Measurements from ENCODE around the gene FAM114A1.

GRCh38 chr4:38911257-38911656, 43.7 kb downstream of the FAM114A1 start:
- TF ChIP-seq CTCF (IDR thresholded peaks at IDR 0.05) (no peak), EHMT2 (IDR thresholded peaks at IDR 0.05; ENCODE audit: low read depth) (no peak), USF2 (IDR thresholded peaks at IDR 0.05) (no peak), HOXA7 (CRISPR knock-in tag; IDR thresholded peaks at IDR 0.05) (no peak), RFX5 (IDR thresholded peaks at IDR 0.05) (no peak), ZC3H11A (IDR thresholded peaks at IDR 0.05) (no peak), RAD21 (conservative IDR thresholded peaks at IDR 0.05 in 1 of 2, IDR thresholded peaks at IDR 0.05 in 1 of 2) (no peak), JUN (IDR thresholded peaks at IDR 0.05) (no peak)
